ENCODE data around the gene FBXW11. TPM values are rescaled to one million over a fixed set of nuclear protein-coding genes. Genes with fewer than 3 reads are reported as not detected.
A peak's percentile ranks its signal among the peaks of the same experiment; 100 is the strongest.

The FBXW11 gene
- total and polyA plus RNA-seq, 2 donors (not counting 1 experiment from before 2014, with no cell fraction given), result 19.7 to 62.4 TPM

- H3K4me3 Mint-ChIP-seq, result peak overlapping the region; percentile 62
Measured at GRCh38 chr5:171975262-171975876, 31.1 kb downstream of the FBXW11 start.

More at GRCh38 chr5:171975262-171975876, 31.1 kb downstream of the FBXW11 start:
- peaks cover 0 to 2% of the 10 kb centered on the region in 2 experiments for H3K36me3 ChIP-seq (replicated peaks in 1 of 2; ENCODE audit: control extremely low read depth in 1 of 2, control insufficient read depth in 1 of 2, extremely low read depth in 1 of 2, insufficient read depth in 2 of 2, low read length in 1 of 2)
- H3K27ac ChIP-seq (ENCODE audit: low read length in 2 of 2), result peak overlapping the region in 1 of 2 donors; percentile 48
- peaks cover 3% of the 10 kb centered on the region for H3K9me3 Mint-ChIP-seq (ENCODE audit: insufficient read depth)
- peak overlapping the region; percentile 74 for H3K27ac Mint-ChIP-seq
- CTCF ChIA-PET, result interaction anchor here (0.6 kb wide), 1 partner anchor 20 kb away, joined by 3 read pairs; no protein-coding TSS in a partner anchor
- POLR2A ChIA-PET, result no interaction called here
- peaks cover 72% of the 10 kb centered on the region for H3K4me1 Mint-ChIP-seq
- H3K79me2 ChIP-seq (ENCODE audit: control insufficient read depth, insufficient read depth, low read length), result peaks cover 91% of the 10 kb centered on the region
- H3K9ac ChIP-seq (ENCODE audit: low read length), result no peak overlapping the region
- 0% methylated on average over 1 of the region's 3 CpGs for WGBS (ENCODE audit: insufficient coverage)
- peak overlapping the region; percentile 69 for H3K4me2 ChIP-seq (replicated peaks; ENCODE audit: low read depth, low read length, poor library complexity, severe bottlenecking)
- peaks cover 6 to 17% (median 8%) of the 10 kb centered on the region in 3 donors for H3K9me3 ChIP-seq (ENCODE audit: control extremely low read depth in 1 of 3, control insufficient read depth in 2 of 3, insufficient read depth in 1 of 3, low read length in 2 of 3)
- no peak for DNase-seq
- H3K4me1 ChIP-seq (ENCODE audit: control insufficient read depth in 2 of 2, insufficient read depth in 2 of 2, low read length in 2 of 2), result peaks cover 68 to 70% of the 10 kb centered on the region in 2 donors
- no peak overlapping the region for H2AFZ ChIP-seq (ENCODE audit: insufficient read depth, low read depth, low read length, poor library complexity, severe bottlenecking)
- ATAC-seq (ENCODE audit: low read depth), result no peak
- no peaks in the 10 kb centered on the region for H3K27me3 Mint-ChIP-seq
- TF ChIP-seq EZH2 (IDR thresholded peaks at IDR 0.05; ENCODE audit: borderline replicate concordance, insufficient read depth, low read depth, low read length, poor library complexity, severe bottlenecking) (no peak), CTCF (IDR thresholded peaks at IDR 0.05) (no peak)
- intact Hi-C loops (cut with micrococcal nuclease), result no loop called here
- H3K27me3 ChIP-seq (replicated peaks in 1 of 4; ENCODE audit: control extremely low read depth in 1 of 4, control insufficient read depth in 3 of 4, insufficient read depth in 4 of 4, low read length in 3 of 4), result no peaks in the 10 kb centered on the region
- H4K20me1 ChIP-seq (ENCODE audit: control insufficient read depth, insufficient read depth, low read length, poor library complexity, severe bottlenecking), result no peaks in the 10 kb centered on the region
- H3K4me3 ChIP-seq (ENCODE audit: control extremely low read depth in 1 of 5, extremely low read depth in 1 of 5, insufficient read depth in 1 of 5, low read depth in 2 of 5, low read length in 4 of 5), result no peak overlapping the region
